Stimulated activated CD8-positive, alpha-beta memory T cell treated with anti-CD3 and anti-CD28 coated beads, Interleukin-12 subunit alpha, Interleukin-12 subunit beta, amount 100 ng/mL, for 24 hours (primary cell): ENCODE data around the gene LRRN3.
"Not testable (repeated sequence)": the region's sequence is repeated elsewhere in the genome, so short reads cannot be mapped to it uniquely, and the experiment has no call there.

ENCODE experiments used
- DNase-seq: peaks from one replicate; pipeline ENCODE4 v3.0.0-alpha.2; 2020; ENCODE audit errors: extremely low read depth

Gene LRRN3

DNA sequence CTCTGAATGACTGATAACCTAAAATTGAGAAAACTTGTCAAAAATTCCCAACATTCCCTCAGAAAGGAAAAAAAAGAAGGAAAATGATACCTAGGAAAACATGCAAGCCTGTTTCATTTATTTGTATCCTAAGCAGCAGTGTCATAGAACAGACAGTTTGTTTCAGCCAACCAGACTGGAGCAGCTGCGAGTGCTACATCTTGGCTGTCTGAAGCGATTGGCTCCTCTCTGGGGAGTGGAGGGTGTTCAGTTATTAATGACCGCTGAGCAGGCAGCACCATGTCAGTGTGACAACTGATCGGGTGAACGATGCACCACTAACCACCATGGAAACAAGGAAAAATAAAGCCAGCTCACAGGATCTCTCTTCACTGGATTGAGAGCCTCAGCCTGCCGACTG lies at the start of gene LRRN3:
TSS of gene LRRN3 (plus strand) at position 282 of the 400 bp plus-strand sequence. CDS start 31,646 bp downstream, outside the sequence.
- no peak for DNase-seq

DNA sequence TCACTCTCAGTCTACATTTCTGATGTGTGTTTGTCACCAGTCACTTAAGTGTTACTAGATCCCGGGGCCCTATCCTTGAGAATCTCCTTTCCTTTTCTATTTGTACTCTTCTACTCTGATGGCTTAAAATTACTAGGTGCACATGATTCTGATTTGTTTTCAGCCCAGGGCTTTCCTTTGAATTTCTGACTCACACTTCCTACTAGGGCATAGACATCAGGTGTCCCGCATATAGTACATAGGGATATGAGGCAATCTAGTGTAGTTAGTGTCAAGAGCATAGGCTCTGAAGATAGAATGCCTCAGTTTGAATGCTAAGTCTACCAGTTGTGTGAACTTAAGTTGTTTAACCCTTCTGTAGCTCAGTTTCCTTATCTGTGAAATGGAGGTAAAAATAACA lies 49.4 kb upstream of the LRRN3 start:
- no peak for DNase-seq

- DNase-seq: no peak
Measured at GRCh38 chr7:111042842-111043241, 48.1 kb upstream of the LRRN3 start.

DNA sequence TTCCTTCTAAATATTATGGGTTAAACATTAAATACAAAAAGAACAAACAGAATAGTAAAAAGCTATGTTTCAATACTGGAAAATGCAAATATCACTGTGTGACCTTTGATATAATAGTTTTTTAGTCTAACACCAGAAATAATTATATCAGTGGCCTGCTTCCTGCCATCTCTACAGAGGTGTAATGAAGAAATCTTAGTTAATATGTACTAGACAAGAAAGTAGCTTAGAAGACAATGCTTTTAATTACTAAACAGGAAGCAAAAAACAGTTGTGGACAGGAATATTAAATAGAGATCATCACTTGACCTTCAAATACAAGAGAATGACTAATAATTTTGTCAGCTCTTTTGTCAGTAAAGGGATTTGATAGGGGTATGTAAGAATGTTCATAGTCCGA lies 47.4 kb upstream of the LRRN3 start:
- no peak for DNase-seq

GRCh38 chr7:111045449-111045848 lies 45.5 kb upstream of the LRRN3 start:
- DNase-seq: no peak

- DNase-seq: no peak
Measured at GRCh38 chr7:111047595-111047994, 43.3 kb upstream of the LRRN3 start.

DNA sequence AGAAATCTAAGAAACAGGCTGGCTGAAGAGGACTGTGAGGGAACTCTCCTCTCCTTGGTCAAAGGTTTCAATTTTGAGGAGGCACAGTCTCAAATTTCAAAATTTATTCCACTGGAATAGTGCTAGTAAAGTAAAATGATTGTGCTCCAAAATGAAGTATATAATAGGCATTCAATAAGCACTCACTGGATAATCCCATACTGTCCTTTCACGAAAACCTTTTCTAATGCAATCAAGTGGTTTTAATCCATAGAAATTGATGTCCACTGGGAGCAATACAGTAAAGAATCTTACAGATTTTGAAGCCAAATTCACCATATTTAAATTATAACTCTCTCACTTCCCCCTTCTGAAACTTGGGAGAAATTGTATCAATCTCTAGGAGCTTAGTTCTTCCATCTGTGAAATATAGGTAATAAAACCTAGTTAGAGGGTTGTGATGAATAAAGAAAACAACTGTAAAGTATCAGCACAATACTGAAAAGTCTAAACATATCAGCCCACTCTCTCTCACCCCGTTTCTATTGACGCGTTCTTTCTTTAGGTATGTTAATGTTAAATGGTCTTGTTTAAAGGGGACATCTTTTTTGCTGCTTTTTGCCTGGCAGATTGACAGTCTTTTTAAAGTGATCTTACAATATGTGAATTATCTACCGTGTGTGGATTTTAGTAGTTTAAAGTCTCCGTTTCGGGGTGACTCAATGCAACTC lies 40.8 kb upstream of the LRRN3 start:
- no peak for DNase-seq

DNA sequence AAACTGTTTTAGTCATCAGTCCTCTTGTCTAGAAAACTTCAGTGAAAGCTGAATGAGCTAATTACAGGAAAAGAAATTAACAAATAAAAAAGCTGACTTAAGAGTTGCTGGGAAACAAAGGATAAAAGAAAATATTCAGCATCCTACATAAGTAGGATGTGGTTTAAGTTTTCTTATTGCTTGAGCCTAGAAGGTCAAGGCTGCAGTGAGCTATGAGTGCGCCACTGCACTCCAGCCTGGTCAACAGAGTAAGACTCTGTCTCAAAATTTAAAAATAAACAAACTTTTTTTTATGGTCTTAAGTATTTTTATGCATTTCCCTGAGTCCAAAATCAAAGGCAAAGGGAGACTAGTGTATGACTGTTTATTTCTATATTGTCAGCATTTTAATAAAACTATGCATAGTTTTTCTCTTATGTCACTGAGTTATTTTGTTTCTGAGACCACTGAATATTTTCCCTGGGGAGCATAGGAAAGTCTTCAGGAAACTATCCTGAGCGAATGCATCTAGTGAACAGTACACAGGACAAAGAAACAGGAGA lies 40.0 kb upstream of the LRRN3 start:
- DNase-seq: no peak

DNA sequence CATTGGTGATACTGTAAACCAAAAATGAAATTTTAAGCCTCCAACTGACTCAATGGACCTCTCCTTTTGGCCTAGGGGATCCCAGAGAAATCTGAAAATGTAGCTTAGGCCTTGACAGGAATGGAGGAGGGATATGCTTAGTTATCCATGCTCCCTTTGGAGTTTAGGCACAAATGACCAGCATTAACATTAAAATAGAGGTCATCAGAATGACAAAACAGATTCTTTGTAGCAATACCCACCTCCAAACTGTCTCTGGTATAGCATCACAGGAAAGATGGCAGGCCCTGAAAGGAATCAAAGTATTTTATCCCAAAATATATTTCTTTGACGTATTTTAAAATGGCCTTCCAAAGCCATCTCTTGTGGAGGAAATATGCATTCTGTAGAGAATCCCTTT lies 39.1 kb upstream of the LRRN3 start:
- DNase-seq: no peak

DNA sequence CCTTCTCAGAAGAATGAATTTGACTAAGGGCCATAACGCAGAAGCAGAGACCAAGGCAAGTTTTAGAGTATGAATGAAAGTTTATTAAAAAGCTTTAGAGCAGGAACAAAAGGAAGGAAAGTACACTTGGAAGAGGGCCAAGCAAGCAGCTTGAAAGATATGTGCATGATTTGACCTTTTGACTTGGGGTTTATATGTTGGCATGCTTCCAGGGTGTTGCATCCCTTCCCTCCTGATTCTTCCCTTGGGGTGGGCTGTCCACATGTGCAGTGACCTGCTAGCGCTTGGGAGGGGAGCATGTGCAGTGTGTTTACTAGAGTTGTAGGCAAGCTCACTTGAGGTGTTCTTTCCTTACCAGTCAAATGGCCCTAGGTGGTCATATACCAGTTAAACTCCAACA lies 37.9 kb upstream of the LRRN3 start:
- DNase-seq: no peak

- no peak for DNase-seq
Measured at GRCh38 chr7:111056371-111056770, 34.6 kb upstream of the LRRN3 start.

DNA sequence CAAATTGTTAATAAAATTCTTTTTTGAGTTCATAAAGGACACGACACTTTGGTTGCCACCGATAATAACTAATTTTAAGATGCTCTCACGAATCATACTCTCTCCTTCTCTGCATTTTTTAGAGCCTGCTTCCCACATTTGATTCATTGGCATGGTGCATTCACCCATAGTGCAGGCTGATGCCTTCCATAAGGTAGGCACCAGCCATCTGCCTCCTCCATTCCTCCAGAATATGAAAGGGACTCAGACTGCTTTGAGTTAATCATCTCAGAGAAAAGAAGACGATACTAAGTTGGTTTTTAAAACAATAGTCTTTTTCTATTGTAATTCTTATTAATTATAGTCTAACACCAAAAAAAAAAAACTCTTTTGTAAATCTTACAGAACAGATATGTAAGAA lies 33.9 kb upstream of the LRRN3 start:
- no peak for DNase-seq

- no peak for DNase-seq
Measured at GRCh38 chr7:111059833-111060232, 31.1 kb upstream of the LRRN3 start.

DNA sequence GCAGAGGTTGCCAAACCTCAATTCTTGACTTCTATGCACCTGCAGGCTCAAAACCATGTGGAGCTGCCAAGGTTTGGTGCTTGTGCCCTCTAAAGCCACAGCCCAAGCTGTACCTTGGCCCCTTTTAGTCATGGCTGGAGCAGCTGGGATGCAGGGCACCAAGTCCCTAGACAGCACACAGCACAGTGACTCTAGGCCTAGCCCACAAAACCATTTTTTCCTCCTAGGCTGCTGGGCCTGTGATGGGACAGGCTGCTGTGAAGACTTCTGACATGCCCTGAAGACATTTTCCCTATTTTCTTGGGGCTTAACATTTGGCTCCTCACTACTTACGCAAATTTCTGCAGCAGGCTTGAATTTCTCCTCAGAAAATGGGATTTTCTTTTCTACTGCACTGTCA lies 27.8 kb upstream of the LRRN3 start:
- no peak for DNase-seq

DNA sequence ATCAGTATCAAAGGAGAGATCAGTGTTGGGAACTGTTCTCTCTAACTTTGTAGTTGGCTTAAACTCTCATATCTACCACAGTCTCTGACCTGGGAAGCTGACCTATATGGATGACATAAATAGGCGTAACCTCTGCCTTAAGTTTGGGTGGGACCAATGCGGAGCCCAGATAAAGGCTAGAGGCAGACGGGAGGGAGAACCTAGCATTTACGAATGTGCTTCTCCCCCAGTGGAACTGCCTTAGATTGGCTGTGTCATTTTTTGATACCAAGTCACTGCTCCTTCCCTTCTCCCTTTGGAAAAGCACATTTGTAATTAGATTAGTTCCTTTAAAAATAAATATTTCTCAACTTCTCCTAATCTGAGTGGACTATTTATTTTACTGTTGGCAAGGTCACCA lies 23.7 kb upstream of the LRRN3 start:
- no peak for DNase-seq

- no peak for DNase-seq
Measured at GRCh38 chr7:111067682-111068081, 23.2 kb upstream of the LRRN3 start.

DNA sequence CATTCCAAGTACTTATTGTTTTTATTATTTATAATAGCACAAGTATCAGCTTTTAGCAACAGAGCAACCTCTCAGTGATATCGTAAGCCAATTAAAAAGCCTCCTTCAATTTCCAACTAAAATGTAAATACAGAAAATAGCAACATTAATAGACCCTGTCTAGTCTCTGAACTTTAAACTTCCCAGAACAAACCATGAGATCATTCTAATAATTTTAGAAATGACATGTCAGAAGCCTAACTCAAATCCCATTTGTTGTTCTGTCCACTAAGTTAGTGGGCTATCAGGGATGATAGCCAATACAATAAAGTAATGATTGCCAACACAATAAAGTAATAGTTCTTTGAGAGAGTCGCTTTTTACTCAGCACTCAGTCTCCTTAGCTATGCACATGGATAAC lies 22.3 kb upstream of the LRRN3 start:
- DNase-seq: no peak

DNA sequence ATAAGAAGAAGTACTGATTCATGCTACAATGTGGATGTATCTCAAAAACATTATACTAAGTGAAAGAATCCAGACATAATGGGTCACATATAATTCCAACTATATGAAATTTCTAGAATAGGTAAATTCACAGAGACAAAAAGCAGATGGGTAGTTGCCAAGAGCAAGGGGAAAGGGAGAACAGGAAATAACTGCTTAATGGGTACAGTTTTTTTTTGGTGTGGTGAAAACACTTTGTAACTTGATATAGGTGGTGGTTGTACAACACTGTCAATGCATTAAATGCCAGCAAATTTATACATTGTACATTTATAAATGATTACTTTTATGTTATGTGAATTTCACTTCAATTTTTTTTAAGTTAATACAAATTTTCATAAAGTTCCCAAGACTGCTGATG lies 19.4 kb upstream of the LRRN3 start:
- no peak for DNase-seq

DNA sequence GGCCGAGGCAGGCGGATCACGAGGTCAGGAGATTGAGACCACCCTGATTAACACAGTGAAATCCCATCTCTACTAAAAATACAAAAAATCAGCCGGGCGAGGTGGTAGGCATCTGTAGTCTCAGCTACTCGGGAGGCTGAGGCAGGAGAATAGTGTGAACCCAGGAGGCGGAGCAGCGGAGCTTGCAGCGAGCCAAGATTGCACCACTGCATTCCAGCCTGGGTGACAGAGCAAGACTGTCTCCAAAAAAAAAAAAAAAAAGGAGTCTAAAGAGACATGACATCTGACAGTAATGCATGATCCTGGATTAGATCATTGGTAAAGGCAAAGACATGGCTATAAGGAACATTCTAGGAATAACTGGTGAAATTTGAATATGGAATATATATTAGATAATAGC lies 18.3 kb upstream of the LRRN3 start:
- DNase-seq: not testable (repeated sequence)

GRCh38 chr7:111074071-111074747 lies 16.7 kb upstream of the LRRN3 start:
- no peak for DNase-seq

DNA sequence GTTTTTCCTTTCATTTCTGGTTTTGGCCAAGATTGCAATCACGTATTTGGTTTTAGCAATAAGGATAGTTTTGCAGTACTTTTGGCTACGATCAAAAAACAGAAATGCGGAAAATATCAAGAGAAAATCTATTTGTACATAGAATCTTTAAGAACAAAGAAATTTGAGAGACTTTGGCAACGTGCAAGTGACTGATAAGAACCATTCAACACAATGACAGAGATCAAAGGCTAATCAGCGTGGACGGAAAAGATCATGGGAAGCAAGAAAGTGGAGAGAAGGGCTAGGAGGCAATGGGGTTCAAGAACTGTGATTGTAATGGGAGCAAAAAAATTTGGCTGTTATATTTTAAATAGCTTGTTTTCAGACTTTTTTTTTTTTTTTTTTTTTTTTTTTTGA lies 16.2 kb upstream of the LRRN3 start:
- no peak for DNase-seq

DNA sequence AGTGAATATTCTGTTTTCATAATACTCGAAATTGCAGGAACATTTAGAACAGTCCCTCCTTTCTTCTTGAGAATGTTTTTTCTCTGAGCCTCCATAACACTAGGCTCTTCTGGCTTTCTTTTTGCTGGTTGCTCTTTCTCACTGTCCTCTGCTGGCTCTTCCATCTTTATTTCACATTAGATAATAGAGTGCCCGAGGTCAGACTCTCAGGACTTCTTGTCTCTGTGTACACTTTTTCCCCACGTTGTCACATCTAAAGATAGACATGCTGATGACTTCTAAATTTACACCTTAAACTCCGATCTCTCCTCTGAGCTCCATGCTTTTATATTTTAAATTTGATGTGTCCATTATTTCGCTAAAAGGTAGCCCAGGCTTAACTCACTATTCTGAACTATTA lies 15.4 kb upstream of the LRRN3 start:
- no peak for DNase-seq

DNA sequence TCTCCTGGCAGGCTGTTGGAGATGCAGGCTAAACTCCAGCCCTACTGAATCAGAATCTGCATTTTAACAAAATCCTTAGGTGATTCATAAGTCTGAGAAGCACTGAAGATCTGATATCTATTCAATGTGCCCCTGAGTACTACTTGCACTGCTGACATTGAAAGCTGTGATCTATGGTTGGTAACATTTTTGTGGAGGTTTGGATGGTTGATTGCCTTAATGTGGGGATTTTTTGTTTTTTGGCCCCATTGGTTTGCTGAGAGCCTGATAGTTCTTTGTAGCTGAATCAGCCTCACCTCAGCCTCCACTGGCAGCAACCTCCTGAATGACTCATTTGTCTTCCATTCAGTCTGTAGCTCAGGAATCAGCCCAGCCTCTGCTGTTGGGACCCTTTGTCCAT lies 14.7 kb upstream of the LRRN3 start:
- DNase-seq: no peak
